Stomach smooth muscle (tissue), 2 donors: ENCODE measurements around the gene PITX2.
A peak's percentile ranks its signal among the peaks of the same experiment; 100 is the strongest.

ENCODE experiments used
- H3K27ac ChIP-seq: one replicate; pipeline ENCODE4 v1.7.0; 2013; ENCODE audit warnings: mild to moderate bottlenecking, low read length, inconsistent platforms
- H3K27me3 ChIP-seq, 2 donors: one replicate each; pipeline ENCODE4 v1.7.0; 2013; ENCODE audit warnings: low read length in 2 of 2; ENCODE audit not compliant: insufficient read depth in 2 of 2, control insufficient read depth in 1 of 2
- H3K36me3 ChIP-seq, 2 donors: one replicate each; pipeline ENCODE4 v1.7.0; 2013; ENCODE audit warnings: low read length in 2 of 2; ENCODE audit not compliant: control insufficient read depth in 2 of 2, insufficient read depth in 2 of 2
- H3K4me1 ChIP-seq: one replicate; pipeline ENCODE4 v1.7.0; 2013; ENCODE audit warnings: low read length; ENCODE audit not compliant: control insufficient read depth, insufficient read depth
- H3K4me3 ChIP-seq, 2 donors: one replicate each; pipeline ENCODE4 v1.7.0; 2013; ENCODE audit warnings: low read length in 2 of 2
- H3K9ac ChIP-seq, 2 donors: one replicate each; pipeline ENCODE4 v1.7.0; 2013; ENCODE audit warnings: low read length in 2 of 2, mild to moderate bottlenecking in 1 of 2
- H3K9me3 ChIP-seq, 2 donors: one replicate each; pipeline ENCODE4 v1.7.0; 2013; ENCODE audit warnings: low read length in 2 of 2; ENCODE audit not compliant: control insufficient read depth in 2 of 2
- donor health status: healthy.
- donor health status: Pancreatic carcinoma.

PITX2 gene

DNA sequence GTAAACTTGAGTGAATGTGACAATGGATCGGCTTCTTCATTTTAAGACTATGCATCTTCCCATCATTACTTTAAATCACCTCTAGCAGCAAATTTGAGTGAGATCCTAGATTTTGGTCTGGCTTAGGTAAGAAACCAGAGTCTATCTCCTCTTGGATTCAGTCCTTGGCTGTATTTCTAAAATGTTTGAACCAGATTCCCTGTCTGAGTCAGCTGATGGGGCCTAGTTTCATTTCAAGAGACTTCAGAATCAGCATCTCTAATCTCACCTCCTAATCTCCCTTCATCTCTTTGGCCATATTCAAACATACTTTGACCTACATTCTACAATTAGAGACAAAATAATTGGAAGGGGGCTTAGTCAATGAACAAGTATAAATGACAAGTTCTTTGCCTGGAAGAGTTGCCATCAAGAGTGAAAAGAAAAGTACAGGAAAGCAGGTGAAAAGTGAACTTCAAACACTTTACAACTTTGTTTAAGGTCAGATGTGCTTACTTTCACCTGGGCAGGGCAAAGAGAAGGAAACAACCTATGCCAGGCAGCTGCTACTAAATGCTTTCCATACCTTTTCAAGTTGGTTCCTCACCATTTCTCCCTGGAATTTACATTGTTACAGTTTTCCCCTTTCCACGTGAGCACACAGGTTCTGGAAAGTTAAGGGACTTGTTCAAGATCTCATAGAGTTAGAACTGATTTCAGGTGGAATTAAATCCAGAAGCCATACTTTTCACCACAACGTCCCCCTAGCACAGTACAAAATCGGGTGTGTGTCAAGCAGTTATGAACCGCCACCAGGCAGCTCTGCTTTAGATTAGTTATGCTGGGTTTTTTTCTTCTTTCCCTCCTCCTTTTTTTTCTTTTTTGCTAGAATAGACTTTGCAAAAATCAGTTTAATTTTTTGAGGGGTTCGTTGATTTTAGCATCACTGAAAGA is 30.7 kb upstream of the PITX2 start:
- Histone ChIP-seq H3K4me1 (no peaks in the 10 kb centered on the region), H3K27me3 (no peaks in the 10 kb centered on the region), H3K4me3 (no peak overlapping the region), H3K27ac (no peak overlapping the region), H3K9me3 (no peaks in the 10 kb centered on the region), H3K9ac (no peak overlapping the region), H3K36me3 (no peaks in the 10 kb centered on the region)

DNA sequence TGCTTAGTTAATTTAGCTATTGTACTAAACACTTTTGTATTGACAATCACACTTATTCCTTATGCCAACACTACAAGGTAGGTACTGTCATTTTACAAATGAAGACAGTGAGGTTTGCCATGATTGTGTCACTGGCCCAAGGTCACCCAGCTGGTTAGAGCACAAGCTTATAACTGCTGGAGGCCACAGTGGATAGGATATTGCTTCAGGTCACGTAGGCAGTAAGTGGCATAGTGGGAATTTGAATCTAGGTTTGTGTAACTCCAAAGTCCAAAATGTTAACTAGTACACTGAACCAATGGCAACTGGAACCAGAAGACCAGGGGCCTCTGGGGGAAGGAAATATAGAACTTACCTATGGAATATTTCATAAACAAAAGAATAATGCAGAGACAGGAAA is 21.1 kb upstream of the PITX2 start:
- Histone ChIP-seq H3K4me1 (no peaks in the 10 kb centered on the region), H3K9me3 (peaks cover 0 to 6% of the 10 kb centered on the region in 2 donors), H3K27ac (no peak overlapping the region), H3K4me3 (no peak overlapping the region), H3K27me3 (peaks cover 34 to 38% of the 10 kb centered on the region in 2 donors), H3K9ac (no peak overlapping the region), H3K36me3 (no peaks in the 10 kb centered on the region)

DNA sequence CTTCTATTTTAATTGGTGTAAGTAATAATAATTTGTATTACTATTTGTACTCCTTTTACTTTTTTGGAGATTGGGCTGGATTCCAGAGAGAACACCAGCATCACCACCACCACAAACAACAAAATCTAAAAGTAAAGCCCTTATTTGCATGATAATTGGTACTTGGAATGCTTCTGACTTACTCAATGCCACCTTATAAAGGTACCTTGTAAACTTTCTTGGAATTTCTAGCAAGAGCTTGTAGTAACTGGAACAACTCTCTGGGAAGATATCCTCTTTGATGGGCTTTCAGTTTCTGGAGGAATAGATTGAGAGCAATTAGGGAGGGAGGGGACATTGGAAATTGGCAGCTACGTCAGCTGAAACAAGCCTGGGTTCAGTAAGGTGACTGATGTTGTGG is 20.2 kb upstream of the PITX2 start:
- no peaks in the 10 kb centered on the region for H3K36me3 ChIP-seq
- peaks cover 40 to 47% of the 10 kb centered on the region in 2 donors for H3K27me3 ChIP-seq
- no peak overlapping the region for H3K27ac ChIP-seq
- no peak overlapping the region for H3K4me3 ChIP-seq
- H3K4me1 ChIP-seq: no peaks in the 10 kb centered on the region
- peaks cover 0 to 6% of the 10 kb centered on the region in 2 donors for H3K9me3 ChIP-seq
- no peak overlapping the region for H3K9ac ChIP-seq

DNA sequence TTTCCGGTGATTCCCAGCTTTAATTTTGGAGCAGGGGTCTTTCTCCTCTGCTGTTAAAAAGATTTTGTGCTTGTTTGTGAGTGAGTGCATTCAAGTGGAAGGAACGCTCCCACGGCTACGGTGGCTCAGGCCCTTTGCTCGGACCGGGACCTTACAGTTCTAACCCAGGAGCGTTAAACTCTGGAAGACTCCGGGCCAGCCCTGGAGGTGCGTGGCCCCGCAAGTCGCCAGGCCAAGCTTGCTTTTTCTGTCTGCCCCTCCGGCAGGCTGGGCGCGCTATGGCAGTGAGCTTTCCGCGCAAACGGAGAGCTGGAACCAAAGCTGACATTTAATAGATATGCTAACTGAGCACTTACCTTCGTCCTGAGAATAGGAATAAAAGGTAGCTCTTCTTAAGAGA is 18.3 kb upstream of the PITX2 start:
- Histone ChIP-seq H3K9ac (no peak overlapping the region), H3K27me3 (peaks cover 57 to 66% of the 10 kb centered on the region in 2 donors), H3K27ac (no peak overlapping the region), H3K9me3 (peaks cover 0 to 6% of the 10 kb centered on the region in 2 donors), H3K4me3 (no peak overlapping the region), H3K36me3 (no peaks in the 10 kb centered on the region), H3K4me1 (peaks cover 17% of the 10 kb centered on the region)

DNA sequence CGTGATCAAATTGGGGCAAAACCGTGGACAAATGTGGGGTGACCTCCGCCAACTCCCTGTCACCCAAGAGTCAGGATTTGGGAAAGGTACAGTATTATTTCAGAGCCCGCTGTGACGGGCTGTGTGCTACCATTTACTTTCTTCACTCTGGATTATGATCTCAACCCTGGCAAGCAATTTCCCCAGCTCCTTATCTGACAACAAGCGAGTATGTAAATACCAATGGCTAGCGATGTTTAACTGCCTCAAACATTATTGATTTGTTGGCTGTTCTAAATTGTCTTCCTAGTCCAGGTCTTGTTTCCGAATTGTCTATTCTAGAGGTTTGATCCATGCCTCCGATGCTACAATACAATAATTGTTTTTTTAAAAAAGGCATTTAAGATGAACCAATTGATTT is 17.7 kb upstream of the PITX2 start:
- peaks cover 59 to 65% of the 10 kb centered on the region in 2 donors for H3K27me3 ChIP-seq

DNA sequence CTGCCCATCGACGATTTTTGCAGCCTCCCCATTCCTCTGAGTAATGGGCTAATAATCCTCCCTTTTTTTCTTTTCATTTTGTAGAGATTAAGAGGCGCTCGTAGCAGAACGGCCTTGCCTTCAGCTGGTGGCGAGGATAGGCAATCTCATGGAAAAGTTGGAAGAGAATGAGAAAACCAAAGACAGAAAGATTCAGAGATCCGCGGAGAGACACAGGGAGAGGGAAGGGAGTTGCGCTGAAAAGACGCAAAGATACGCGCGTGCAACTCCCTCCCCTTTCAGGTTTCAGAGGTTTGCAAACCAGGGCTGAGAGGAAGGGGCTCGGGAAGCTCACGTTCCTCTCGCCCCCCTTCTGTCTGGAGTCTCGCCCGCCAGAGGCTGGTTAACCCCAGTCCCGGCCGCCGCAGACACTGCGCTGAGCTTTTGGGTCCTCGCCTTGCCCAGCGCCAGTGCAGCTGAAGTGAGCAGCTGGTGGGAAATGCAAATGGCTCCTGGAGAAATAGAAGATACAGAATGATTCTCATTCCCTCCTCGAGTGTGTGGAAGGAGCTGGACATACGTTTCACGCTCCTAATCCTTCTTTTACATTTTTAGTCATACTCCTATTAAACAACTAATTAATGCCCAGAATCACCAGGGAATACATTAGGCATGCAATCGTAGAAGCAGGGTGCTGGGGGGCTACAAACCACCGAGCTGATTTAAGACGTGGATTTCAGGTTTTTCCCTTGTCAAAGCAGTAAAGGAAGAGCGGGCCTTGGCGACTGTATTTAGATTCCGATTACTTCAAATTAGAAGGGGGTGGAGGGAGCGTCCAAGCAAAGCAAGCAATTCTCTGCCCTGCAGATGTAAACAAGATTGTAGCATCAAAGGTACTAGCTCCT is 16.6 kb upstream of the PITX2 start:
- Histone ChIP-seq H3K27me3 (peaks cover 67 to 76% of the 10 kb centered on the region in 2 donors), H3K4me3 (no peak overlapping the region), H3K9me3 (peaks cover 0 to 8% of the 10 kb centered on the region in 2 donors), H3K27ac (no peak overlapping the region), H3K9ac (no peak overlapping the region), H3K4me1 (peaks cover 17% of the 10 kb centered on the region), H3K36me3 (no peaks in the 10 kb centered on the region)

More for the DNA sequence above, 17.7 kb upstream of the PITX2 start:
- peaks cover 0 to 6% of the 10 kb centered on the region in 2 donors for H3K9me3 ChIP-seq
- H3K9ac ChIP-seq: no peak overlapping the region
- H3K36me3 ChIP-seq: no peaks in the 10 kb centered on the region
- H3K4me3 ChIP-seq: no peak overlapping the region
- peaks cover 17% of the 10 kb centered on the region for H3K4me1 ChIP-seq
- no peak overlapping the region for H3K27ac ChIP-seq

DNA sequence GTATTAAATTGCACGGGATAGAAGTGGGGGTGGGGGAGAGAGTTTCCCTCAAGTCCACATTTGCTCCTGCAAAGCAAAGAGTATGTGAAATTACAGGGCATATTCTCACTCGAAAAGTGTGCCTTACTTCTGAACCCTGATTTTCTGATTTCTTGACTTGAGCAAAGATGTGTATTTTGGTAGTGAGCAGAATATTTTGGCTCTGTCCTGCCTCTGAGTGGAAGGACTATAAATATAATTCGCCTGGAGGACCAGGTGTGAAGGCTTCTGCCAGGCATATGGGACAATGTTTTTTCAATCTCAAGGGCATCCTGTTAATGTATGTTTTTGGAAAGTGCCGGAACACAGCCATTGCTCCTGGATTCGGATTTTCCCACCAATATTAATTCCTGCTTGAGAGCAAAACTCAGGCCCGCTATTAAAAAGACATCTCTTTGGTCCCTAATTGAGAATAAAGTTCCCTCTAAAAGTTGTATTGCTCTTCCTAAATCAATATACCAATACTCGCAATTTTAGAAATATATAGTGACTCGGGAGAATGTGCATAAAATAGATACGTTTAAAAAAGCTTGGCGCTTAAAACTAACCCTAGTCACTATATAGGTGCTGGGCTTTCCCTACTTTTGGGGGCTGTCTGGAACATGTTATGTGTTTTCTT is 15.3 kb upstream of the PITX2 start:
- peaks cover 76 to 87% of the 10 kb centered on the region in 2 donors for H3K27me3 ChIP-seq
- H3K36me3 ChIP-seq: no peaks in the 10 kb centered on the region
- peaks cover 3 to 8% of the 10 kb centered on the region in 2 donors for H3K9me3 ChIP-seq
- peaks cover 20% of the 10 kb centered on the region for H3K4me1 ChIP-seq
- H3K27ac ChIP-seq: no peak overlapping the region
- H3K9ac ChIP-seq: no peak overlapping the region
- no peak overlapping the region for H3K4me3 ChIP-seq

DNA sequence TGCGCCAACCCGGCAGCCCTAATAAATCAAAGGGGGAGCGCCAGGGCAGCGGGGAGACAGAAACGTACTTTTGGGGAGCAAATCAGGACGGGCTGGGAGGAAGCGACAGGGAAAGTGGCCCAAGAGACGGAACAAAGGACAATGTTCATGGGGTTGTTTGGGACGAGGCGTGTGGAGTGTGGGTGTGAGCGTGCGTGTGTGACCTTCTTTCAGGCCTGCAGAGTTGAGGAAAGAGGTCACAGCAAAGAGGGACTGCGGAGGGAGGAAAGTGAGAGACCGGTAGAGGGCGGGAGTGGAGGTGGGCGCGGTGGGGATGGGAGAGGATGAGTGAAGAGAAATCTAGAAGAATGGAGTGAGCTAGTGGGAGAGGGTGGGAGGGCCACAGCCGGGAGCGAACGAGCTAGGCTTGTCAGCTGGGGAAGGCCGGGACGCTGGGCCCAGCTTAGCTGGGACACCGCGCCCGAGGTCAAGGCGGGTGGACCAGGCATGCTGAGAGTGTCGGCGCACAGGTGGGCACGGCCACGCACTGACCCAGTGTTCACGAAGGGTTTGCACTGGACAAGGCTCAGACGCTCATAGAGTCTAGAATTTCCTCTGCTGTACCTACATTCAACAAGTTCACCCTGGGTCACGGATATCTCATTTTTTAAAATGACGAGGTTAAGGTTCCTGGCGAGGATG is 14.7 kb upstream of the PITX2 start:
- no peak overlapping the region for H3K27ac ChIP-seq
- peaks cover 3 to 8% of the 10 kb centered on the region in 2 donors for H3K9me3 ChIP-seq
- peaks cover 23% of the 10 kb centered on the region for H3K4me1 ChIP-seq
- no peaks in the 10 kb centered on the region for H3K36me3 ChIP-seq
- H3K27me3 ChIP-seq: peaks cover 82 to 94% of the 10 kb centered on the region in 2 donors
- peak overlapping the region; percentile 41 to 67 for H3K4me3 ChIP-seq
- no peak overlapping the region for H3K9ac ChIP-seq

DNA sequence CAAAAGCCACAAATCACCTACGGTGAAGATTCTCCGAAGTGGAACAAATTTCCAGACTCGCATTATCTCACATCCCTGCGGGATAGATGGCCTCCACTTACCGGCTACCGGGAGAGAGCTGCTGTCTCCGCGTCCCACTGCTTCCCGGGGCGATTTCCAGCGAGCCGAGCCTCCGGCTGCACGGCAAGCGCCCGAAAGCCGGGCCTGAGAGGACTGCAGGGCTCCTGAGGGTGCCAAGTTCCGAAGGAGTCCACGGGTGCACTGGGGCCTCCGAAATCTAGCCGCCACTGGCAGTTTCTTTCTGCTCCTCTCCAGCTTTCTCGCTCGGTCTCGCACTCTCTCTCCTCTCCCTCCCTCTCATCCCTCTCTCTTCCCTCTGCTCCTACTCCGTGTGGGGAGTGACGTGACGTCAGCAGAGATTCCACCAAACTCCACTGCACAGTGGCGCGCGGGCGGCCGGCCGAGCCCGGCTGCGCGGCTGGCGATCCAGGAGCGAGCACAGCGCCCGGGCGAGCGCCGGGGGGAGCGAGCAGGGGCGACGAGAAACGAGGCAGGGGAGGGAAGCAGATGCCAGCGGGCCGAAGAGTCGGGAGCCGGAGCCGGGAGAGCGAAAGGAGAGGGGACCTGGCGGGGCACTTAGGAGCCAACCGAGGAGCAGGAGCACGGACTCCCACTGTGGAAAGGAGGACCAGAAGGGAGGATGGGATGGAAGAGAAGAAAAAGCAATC is 14.0 kb upstream of the PITX2 start:
- H3K27ac ChIP-seq: no peak overlapping the region
- H3K9ac ChIP-seq: no peak overlapping the region
- H3K4me3 ChIP-seq: peak overlapping the region; percentile 41 to 67
- H3K9me3 ChIP-seq: peaks cover 3 to 8% of the 10 kb centered on the region in 2 donors
- H3K27me3 ChIP-seq: peaks cover 84 to 95% of the 10 kb centered on the region in 2 donors
- no peaks in the 10 kb centered on the region for H3K36me3 ChIP-seq
- peaks cover 30% of the 10 kb centered on the region for H3K4me1 ChIP-seq
